GM13976 (cell line): ENCODE measurements around the gene INO80.
"Not testable (repeated sequence)": the region's sequence is repeated elsewhere in the genome, so short reads cannot be mapped to it uniquely, and the experiment has no call there.

ENCODE experiments used
- DNase-seq: peaks from one replicate; pipeline ENCODE4 v3.0.0; 2012; ENCODE audit warnings: low spot score
- in situ Hi-C: fragments of 300-500 bp; cut with MboI; formaldehyde crosslinking; loops from one replicate; pipeline ENCODE4 v1.12.0; 2022; ENCODE audit warnings: low sequenced_read_pairs, mixed read lengths, inconsistent platforms; ENCODE audit not compliant: unreplicated experiment
- TF ChIP-seq, protein P1 (sequence below): IDR thresholded peaks from 2 replicates; pipeline ENCODE4 v1.5.1; 2012; ENCODE audit warnings: borderline replicate concordance, mild to moderate bottlenecking; ENCODE audit not compliant: insufficient read depth; ENCODE audit errors: extremely low read depth, missing control alignments, control extremely low read depth

Gene INO80

DNA sequence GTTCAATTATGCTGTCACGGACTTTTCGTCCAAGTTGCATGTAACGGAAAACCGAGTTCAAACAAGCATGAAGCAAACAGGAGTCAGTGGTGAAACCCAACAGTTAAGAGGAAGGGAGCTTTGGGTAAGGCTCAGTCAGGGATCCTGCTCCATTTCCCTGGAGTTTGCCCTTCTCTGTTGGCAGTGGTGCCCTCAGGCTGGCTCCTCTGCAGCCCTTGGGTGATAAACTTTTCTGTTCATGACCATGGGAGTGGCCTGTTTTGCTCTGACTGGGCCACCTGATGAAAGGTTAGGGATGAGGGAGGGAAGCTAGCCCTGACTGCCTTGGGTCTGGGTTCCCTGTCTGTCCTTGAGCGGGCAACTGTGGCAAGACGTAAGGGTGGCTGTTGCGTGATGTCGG is 146.7 kb downstream of the INO80 start:
- no peak for DNase-seq
- TF ChIP-seq, protein P1, sequence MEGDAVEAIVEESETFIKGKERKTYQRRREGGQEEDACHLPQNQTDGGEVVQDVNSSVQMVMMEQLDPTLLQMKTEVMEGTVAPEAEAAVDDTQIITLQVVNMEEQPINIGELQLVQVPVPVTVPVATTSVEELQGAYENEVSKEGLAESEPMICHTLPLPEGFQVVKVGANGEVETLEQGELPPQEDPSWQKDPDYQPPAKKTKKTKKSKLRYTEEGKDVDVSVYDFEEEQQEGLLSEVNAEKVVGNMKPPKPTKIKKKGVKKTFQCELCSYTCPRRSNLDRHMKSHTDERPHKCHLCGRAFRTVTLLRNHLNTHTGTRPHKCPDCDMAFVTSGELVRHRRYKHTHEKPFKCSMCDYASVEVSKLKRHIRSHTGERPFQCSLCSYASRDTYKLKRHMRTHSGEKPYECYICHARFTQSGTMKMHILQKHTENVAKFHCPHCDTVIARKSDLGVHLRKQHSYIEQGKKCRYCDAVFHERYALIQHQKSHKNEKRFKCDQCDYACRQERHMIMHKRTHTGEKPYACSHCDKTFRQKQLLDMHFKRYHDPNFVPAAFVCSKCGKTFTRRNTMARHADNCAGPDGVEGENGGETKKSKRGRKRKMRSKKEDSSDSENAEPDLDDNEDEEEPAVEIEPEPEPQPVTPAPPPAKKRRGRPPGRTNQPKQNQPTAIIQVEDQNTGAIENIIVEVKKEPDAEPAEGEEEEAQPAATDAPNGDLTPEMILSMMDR = no peak
- in situ Hi-C loops = no loop called here

DNA sequence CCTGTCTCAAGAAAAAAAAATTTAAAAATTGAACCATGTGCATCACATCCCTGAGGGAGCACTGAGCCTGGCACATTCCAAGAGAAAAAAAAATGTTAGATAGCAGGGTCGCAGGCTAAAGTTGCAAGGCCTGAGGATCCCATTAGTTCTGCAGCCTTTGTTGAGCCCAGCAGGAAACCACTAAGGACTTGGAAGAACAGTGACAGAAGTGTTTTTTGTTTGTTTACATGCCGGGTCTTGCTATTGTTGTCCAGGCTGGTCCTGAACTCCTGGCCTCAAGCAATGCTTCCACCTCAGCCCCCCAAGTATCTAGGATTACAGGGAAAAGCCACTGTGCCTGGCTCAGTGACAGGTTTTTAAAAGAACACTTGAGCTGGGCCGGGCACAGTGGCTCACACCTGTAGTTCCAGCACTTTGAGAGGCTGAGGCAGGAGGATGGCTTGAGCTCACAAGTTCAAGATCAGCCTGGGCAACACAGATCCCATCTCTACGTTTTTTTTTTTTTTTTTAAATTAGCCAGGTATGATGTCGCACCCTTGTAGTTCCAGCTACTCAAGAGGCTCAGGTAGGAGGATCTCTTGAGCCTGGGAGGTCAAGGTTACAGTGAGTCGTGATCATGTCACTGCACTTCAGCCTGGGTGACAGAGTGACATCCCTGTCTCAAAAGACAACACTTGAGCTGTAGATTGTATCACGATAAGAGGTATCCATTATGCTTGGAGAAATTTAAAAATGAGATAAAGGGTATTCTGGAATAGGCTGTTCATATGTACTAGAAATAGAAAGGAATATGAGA is 147.6 kb downstream of the INO80 start:
- in situ Hi-C loops = no loop called here
- no peak for DNase-seq
- TF ChIP-seq, protein P1 = no peak

GRCh38 chr15:40964634-40965033 is 151.4 kb downstream of the INO80 start:
- no peak for DNase-seq
- in situ Hi-C loops = no loop called here
- TF ChIP-seq, protein P1 = no peak

GRCh38 chr15:40964006-40964405 is 152.1 kb downstream of the INO80 start:
- TF ChIP-seq, protein P1 = no peak
- no peak for DNase-seq
- in situ Hi-C loops = no loop called here

DNA sequence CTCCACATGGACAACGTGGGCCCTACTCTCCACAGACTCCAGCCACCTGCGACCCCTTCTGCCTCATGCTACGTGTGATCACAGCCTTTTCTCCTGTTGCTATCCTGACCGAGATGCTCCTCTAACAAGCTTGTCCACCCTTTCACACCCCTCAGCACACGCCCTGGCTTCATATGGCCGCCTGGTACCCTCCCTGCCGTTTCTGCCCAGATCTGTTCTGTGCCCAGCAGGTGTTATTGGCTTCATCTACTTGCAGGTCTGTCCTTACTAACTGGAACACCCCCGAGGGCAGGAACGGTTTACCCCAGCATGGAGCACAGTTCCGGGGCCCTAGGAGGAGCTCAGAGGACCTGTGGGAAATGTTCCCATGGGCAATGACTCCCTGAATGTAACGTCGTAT is 152.9 kb downstream of the INO80 start:
- DNase-seq = no peak
- TF ChIP-seq, protein P1 = no peak
- in situ Hi-C loops = no loop called here

- in situ Hi-C loops, DNase-seq: not testable (repeated sequence)
These were observed 153.8 kb downstream of the INO80 start for GRCh38 chr15:40962317-40962716.

GRCh38 chr15:40961740-40962139 is 154.3 kb downstream of the INO80 start:
- DNase-seq, in situ Hi-C loops: not testable (repeated sequence)

- in situ Hi-C loops = no loop called here
- TF ChIP-seq, protein P1 = no peak
- no peak for DNase-seq
These were observed 155.2 kb downstream of the INO80 start for GRCh38 chr15:40960925-40961324.
